IMR-90 (cell line): Measurements from ENCODE around the gene PRR19. TPM values are rescaled to one million over a fixed set of nuclear protein-coding genes. Genes with fewer than 3 reads are reported as not detected.
A peak's percentile ranks its signal among the peaks of the same experiment; 100 is the strongest.

Experiments
- ATAC-seq: fragments of 200-7000 bp; cut with Tn5 transposase; 2 replicates; pipeline ENCODE4 v1.9.1; 2020; ENCODE audit warnings: low read depth, mild to moderate bottlenecking, moderate library complexity
- BruUV-seq: library from RNA; stranded (reverse); fragments of 400-500 nt; replicated peaks from 2 replicates; lab custom pipeline; 2021; lab: Mats Ljungman, UMichigan
- CTCF ChIA-PET: fragments of 300-600 bp; formaldehyde crosslinking; extraction: SDS; loops from one replicate; lab custom pipeline; 2021; ENCODE audit warnings: antibody characterized with exemption; lab: Yijun Ruan, JAX
- POLR2A ChIA-PET: fragments of 300-600 bp; sonication (Branson Sonifier 250); formaldehyde crosslinking; loops from one replicate; lab custom pipeline; 2022; ENCODE audit warnings: antibody characterized with exemption; ENCODE audit not compliant: unreplicated experiment; lab: Charles Lee
- DNase-seq: peaks from one replicate; pipeline ENCODE4 v3.0.0; 2013
- H2AFZ ChIP-seq: replicated peaks from 2 replicates; pipeline ENCODE3; 2013; ENCODE audit warnings: low read length, mild to moderate bottlenecking; ENCODE audit not compliant: poor library complexity
- H2AK5ac ChIP-seq: 2 replicates; pipeline ENCODE4 v1.6.1; 2013; ENCODE audit warnings: low read depth, low read length, inconsistent platforms
- H2AK9ac ChIP-seq: replicated peaks from 2 replicates; pipeline ENCODE3; 2013; ENCODE audit warnings: mild to moderate bottlenecking, low read depth, low read length, moderate library complexity; ENCODE audit not compliant: poor library complexity
- H2BK120ac ChIP-seq: 2 replicates; pipeline ENCODE4 v1.6.1; 2013; ENCODE audit warnings: low read depth, low read length, inconsistent platforms
- H2BK15ac ChIP-seq: 3 replicates; pipeline ENCODE4 v1.6.1; 2013; ENCODE audit warnings: low read depth, low read length, inconsistent platforms
- H2BK20ac ChIP-seq: 2 replicates; pipeline ENCODE4 v1.6.1; 2013; ENCODE audit warnings: low read depth, mild to moderate bottlenecking, inconsistent platforms, low read length, moderate library complexity
- H2BK5ac ChIP-seq: 2 replicates; pipeline ENCODE4 v1.6.1; 2013; ENCODE audit warnings: mild to moderate bottlenecking, low read depth, low read length, inconsistent platforms; ENCODE audit not compliant: poor library complexity, severe bottlenecking
- H3K14ac ChIP-seq: replicated peaks from 2 replicates; pipeline ENCODE4 v1.6.1; 2013; ENCODE audit warnings: low read depth, low read length, inconsistent platforms
- H3K18ac ChIP-seq: 2 replicates; pipeline ENCODE4 v1.6.1; 2013; ENCODE audit warnings: low read depth, low read length, control low read depth
- H3K23ac ChIP-seq: 2 replicates; pipeline ENCODE4 v1.6.1; 2013; ENCODE audit warnings: low read depth, low read length, inconsistent platforms
- H3K27ac ChIP-seq: 2 replicates; pipeline ENCODE4 v1.5.1; 2013; ENCODE audit warnings: mild to moderate bottlenecking, control low read depth, low read length; ENCODE audit not compliant: insufficient read depth
- H3K27me3 ChIP-seq: 2 replicates; pipeline ENCODE4 v1.6.1; 2013; ENCODE audit warnings: low read length; ENCODE audit not compliant: control insufficient read depth, insufficient read depth
- H3K36me3 ChIP-seq: 2 replicates; pipeline ENCODE4 v1.6.1; 2013; ENCODE audit warnings: low read length, mixed read lengths; ENCODE audit not compliant: control insufficient read depth, insufficient read depth
- H3K4ac ChIP-seq: 2 replicates; pipeline ENCODE4 v1.6.1; 2013; ENCODE audit warnings: low read depth, low read length, inconsistent platforms
- H3K4me1 ChIP-seq: 2 replicates; pipeline ENCODE4 v1.6.1; 2013; ENCODE audit warnings: low read length, mixed read lengths; ENCODE audit not compliant: control insufficient read depth, insufficient read depth
- H3K4me2 ChIP-seq: 2 replicates; pipeline ENCODE4 v1.6.1; 2013; ENCODE audit warnings: low read depth, mild to moderate bottlenecking, control low read depth, low read length, moderate library complexity
- H3K4me3 ChIP-seq: 2 replicates; pipeline ENCODE4 v1.5.1; 2013; ENCODE audit warnings: low read depth, mild to moderate bottlenecking, control low read depth, low read length, moderate library complexity; ENCODE audit not compliant: insufficient read depth
- H3K56ac ChIP-seq: 2 replicates; pipeline ENCODE4 v1.6.1; 2013; ENCODE audit warnings: low read length, inconsistent platforms; ENCODE audit not compliant: insufficient read depth; ENCODE audit errors: extremely low read depth
- H3K79me1 ChIP-seq, 2 experiments: 2 replicates each; pipeline ENCODE4 v1.6.1; 2013; ENCODE audit warnings: low read length in 2 of 2, inconsistent platforms in 1 of 2, low read depth in 1 of 2
- H3K9ac ChIP-seq: 2 replicates; pipeline ENCODE4 v1.6.1; 2013; ENCODE audit warnings: low read depth, low read length, control low read depth
- H3K9me1 ChIP-seq: 2 replicates; pipeline ENCODE4 v1.6.1; 2013; ENCODE audit warnings: low read length, inconsistent platforms; ENCODE audit not compliant: insufficient read depth
- H3K9me3 ChIP-seq: 2 replicates; pipeline ENCODE4 v1.6.1; 2013; ENCODE audit warnings: low read length; ENCODE audit not compliant: control insufficient read depth, insufficient read depth
- H4K20me1 ChIP-seq: 2 replicates; pipeline ENCODE4 v1.6.1; 2013; ENCODE audit warnings: low read length, inconsistent platforms; ENCODE audit not compliant: insufficient read depth
- H4K5ac ChIP-seq: 2 replicates; pipeline ENCODE4 v1.6.1; 2013; ENCODE audit warnings: mild to moderate bottlenecking, low read depth, low read length, control low read depth
- H4K8ac ChIP-seq, 2 experiments: 2 replicates each; pipeline ENCODE4 v1.6.1; 2013; ENCODE audit warnings: low read depth in 2 of 2, low read length in 2 of 2, control low read depth in 1 of 2, inconsistent platforms in 1 of 2
- H4K91ac ChIP-seq: 2 replicates; pipeline ENCODE4 v1.6.1; 2013; ENCODE audit warnings: low read depth, low read length, inconsistent platforms; ENCODE audit not compliant: insufficient read depth
- BHLHE40 ChIP-seq: fragments of 150-350 bp; IDR thresholded peaks from 2 replicates; pipeline ENCODE4 v1.6.1; 2016; ENCODE audit warnings: mild to moderate bottlenecking, low read depth, low read length
- CEBPB ChIP-seq: IDR thresholded peaks from 2 replicates; pipeline ENCODE4 v1.6.1; 2012; ENCODE audit warnings: low read depth, low read length, improper control_type of control experiment
- CHD1 ChIP-seq: IDR thresholded peaks from 2 replicates; pipeline ENCODE4 v1.6.1; 2012; ENCODE audit warnings: low read depth, low read length, improper control_type of control experiment
- FOS ChIP-seq: fragments of 150-350 bp; IDR thresholded peaks from 2 replicates; pipeline ENCODE4 v1.6.1; 2016; ENCODE audit warnings: low read depth, low read length
- MAZ ChIP-seq: IDR thresholded peaks from 2 replicates; pipeline ENCODE4 v1.6.1; 2012; ENCODE audit warnings: low read depth, mild to moderate bottlenecking, low read length, improper control_type of control experiment, moderate library complexity, borderline replicate concordance
- MXI1 ChIP-seq: IDR thresholded peaks from 2 replicates; pipeline ENCODE4 v1.6.1; 2012; ENCODE audit warnings: low read depth, mild to moderate bottlenecking, low read length, moderate library complexity, borderline replicate concordance
- NFE2L2 ChIP-seq: fragments of 150-350 bp; IDR thresholded peaks from 2 replicates; pipeline ENCODE4 v1.6.1; 2016; ENCODE audit warnings: low read depth, mild to moderate bottlenecking, low read length
- POLR2A ChIP-seq: IDR thresholded peaks from 2 replicates; pipeline ENCODE4 v1.6.1; 2012; ENCODE audit warnings: mild to moderate bottlenecking, low read depth, low read length
- RAD21 ChIP-seq: IDR thresholded peaks from 2 replicates; pipeline ENCODE4 v1.6.1; 2012; ENCODE audit warnings: low read length, improper control_type of control experiment
- RCOR1 ChIP-seq: IDR thresholded peaks from 2 replicates; pipeline ENCODE4 v1.6.1; 2012; ENCODE audit warnings: mild to moderate bottlenecking, low read length, improper control_type of control experiment; ENCODE audit not compliant: insufficient replicate concordance
- RFX5 ChIP-seq: IDR thresholded peaks from 2 replicates; pipeline ENCODE4 v1.8.0; 2012; ENCODE audit warnings: low read depth, mild to moderate bottlenecking, low read length, moderate library complexity
- SMC3 ChIP-seq: fragments of 150-350 bp; IDR thresholded peaks from 2 replicates; pipeline ENCODE4 v1.6.1; 2016; ENCODE audit warnings: low read depth, mild to moderate bottlenecking, antibody characterized with exemption, low read length, moderate library complexity
- WGBS, 2 experiments: methylation state at CpG; one replicate each; pipeline versions ENCODE4 v1.1.5 to v1.1.7; 2013; ENCODE audit warnings: missing lambda C conversion rate in 2 of 2; ENCODE audit not compliant: insufficient read length in 1 of 2; ENCODE audit errors: extremely low coverage in 2 of 2; 5-methylcytosine and 5-hydroxymethylcytosine counted together
- dilution Hi-C: fragments of 300-500 bp; cut with HindIII; formaldehyde crosslinking; loops from one replicate; pipeline ENCODE4 v1.14.3; 2018; ENCODE audit warnings: low sequenced_read_pairs; ENCODE audit not compliant: unreplicated experiment
- in situ Hi-C: fragments of 300-500 bp; cut with MboI; formaldehyde crosslinking; loops from 3 replicates; pipeline ENCODE4 v1.14.3; 2019; ENCODE audit warnings: low sequenced_read_pairs, inconsistent platforms, mixed read lengths
- intact Hi-C: fragments of 100-400 bp; cut with micrococcal nuclease; formaldehyde crosslinking; loops from 2 replicates; pipeline ENCODE4 v1.10.0; 2022
- polyA plus RNA-seq, 3 experiments: library from polyadenylated mRNA; depleted of rRNA; stranded (reverse); fragments of >200 nt; gene quantifications; 2 replicates each; pipeline ENCODE4 v1.2.3, GENCODE V29; 2012; ENCODE audit warnings: low replicate concordance in 1 of 3
- total RNA-seq: library from RNA; depleted of rRNA; stranded (reverse); fragments of >200 nt; gene quantifications from 2 replicates; pipeline ENCODE4 v1.2.3, GENCODE V29; 2012
- TF ChIP-seq, protein P1 (sequence below): fragments of 150-350 bp; IDR thresholded peaks from 2 replicates; pipeline ENCODE4 v1.6.1; 2017; ENCODE audit warnings: mild to moderate bottlenecking, antibody characterized with exemption, low read length, low read depth
- TF ChIP-seq, protein P2 (sequence below): fragments of 150-350 bp; IDR thresholded peaks from 2 replicates; pipeline ENCODE4 v1.6.1; 2016; ENCODE audit warnings: low read depth, mild to moderate bottlenecking, low read length, moderate library complexity, borderline replicate concordance
- TF ChIP-seq, protein P3 (sequence below): conservative IDR thresholded peaks from 2 replicates; pipeline ENCODE4 v1.5.1; 2012; ENCODE audit warnings: mild to moderate bottlenecking, low read depth, low read length, improper control_type of control experiment

Gene PRR19
- total and polyA plus RNA-seq, 2 of the 4 experiments (the other 2 are of a cell fraction), result 0.36 to 1.6 TPM

DNA sequence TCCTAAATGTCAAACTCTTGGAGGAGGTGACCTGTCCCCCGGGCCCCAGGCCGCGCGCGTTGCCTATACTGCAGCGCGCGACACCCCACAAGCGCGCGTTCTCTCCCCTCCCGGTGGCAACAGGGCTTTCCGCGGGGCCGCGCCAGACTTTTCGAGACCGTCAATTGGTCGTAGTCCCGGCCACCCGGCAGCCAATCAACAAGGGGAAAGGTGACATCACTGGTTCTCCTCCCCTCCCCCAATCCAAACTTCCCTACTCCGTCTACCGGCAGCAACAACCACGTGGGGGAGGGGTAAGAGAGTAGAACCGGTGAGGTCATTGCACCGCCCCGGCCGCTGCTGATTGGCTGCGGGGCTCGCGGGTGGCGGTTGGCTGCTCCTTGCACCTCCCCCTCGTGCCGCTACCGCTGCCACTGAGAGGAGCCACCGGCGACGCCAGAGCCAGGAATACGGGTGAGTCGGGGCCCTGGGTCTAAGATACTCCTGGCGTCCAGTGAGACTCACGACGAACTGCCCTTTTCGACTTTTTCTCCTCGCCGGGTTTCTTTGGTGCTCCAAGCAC, 33.7 kb upstream of the PRR19 start:
- BruUV-seq, result no TSS peak
- 0% methylated on average over 15 of the region's 46 CpGs; no CpG with 5 or more reads in 1 of the 2 experiments for WGBS, 2 experiments
- peak overlapping the region; percentile 99 for H2AFZ ChIP-seq
- peak; percentile 55 for TF ChIP-seq BHLHE40
- no peak for TF ChIP-seq SMC3
- peak; percentile 68 for TF ChIP-seq RFX5
- peak; percentile 59; the same call in 1 of the 2 replicates for TF ChIP-seq MXI1
- TF ChIP-seq, protein P1, sequence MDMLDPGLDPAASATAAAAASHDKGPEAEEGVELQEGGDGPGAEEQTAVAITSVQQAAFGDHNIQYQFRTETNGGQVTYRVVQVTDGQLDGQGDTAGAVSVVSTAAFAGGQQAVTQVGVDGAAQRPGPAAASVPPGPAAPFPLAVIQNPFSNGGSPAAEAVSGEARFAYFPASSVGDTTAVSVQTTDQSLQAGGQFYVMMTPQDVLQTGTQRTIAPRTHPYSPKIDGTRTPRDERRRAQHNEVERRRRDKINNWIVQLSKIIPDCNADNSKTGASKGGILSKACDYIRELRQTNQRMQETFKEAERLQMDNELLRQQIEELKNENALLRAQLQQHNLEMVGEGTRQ, result peak; percentile 83
- peak; percentile 79 for TF ChIP-seq POLR2A
- TF ChIP-seq CHD1, result no peak
- TF ChIP-seq RAD21, result no peak
- TF ChIP-seq, protein P2, sequence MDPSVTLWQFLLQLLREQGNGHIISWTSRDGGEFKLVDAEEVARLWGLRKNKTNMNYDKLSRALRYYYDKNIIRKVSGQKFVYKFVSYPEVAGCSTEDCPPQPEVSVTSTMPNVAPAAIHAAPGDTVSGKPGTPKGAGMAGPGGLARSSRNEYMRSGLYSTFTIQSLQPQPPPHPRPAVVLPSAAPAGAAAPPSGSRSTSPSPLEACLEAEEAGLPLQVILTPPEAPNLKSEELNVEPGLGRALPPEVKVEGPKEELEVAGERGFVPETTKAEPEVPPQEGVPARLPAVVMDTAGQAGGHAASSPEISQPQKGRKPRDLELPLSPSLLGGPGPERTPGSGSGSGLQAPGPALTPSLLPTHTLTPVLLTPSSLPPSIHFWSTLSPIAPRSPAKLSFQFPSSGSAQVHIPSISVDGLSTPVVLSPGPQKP, result no peak
- TF ChIP-seq, protein P3, sequence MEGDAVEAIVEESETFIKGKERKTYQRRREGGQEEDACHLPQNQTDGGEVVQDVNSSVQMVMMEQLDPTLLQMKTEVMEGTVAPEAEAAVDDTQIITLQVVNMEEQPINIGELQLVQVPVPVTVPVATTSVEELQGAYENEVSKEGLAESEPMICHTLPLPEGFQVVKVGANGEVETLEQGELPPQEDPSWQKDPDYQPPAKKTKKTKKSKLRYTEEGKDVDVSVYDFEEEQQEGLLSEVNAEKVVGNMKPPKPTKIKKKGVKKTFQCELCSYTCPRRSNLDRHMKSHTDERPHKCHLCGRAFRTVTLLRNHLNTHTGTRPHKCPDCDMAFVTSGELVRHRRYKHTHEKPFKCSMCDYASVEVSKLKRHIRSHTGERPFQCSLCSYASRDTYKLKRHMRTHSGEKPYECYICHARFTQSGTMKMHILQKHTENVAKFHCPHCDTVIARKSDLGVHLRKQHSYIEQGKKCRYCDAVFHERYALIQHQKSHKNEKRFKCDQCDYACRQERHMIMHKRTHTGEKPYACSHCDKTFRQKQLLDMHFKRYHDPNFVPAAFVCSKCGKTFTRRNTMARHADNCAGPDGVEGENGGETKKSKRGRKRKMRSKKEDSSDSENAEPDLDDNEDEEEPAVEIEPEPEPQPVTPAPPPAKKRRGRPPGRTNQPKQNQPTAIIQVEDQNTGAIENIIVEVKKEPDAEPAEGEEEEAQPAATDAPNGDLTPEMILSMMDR, result 0 out of 2 replicates have a peak, but pooled peaks have one; percentile 3
- no peak for TF ChIP-seq NFE2L2
- TF ChIP-seq RCOR1, result no peak
- peak; percentile 30; the same call in 1 of the 2 replicates for TF ChIP-seq FOS
- TF ChIP-seq MAZ, result peak; percentile 77; the same call in 1 of the 2 replicates
- TF ChIP-seq CEBPB, result peak; percentile 45; the same call in 1 of the 2 replicates

More for the DNA sequence above, 33.7 kb upstream of the PRR19 start:
- peak overlapping the region; percentile 86 for H3K9ac ChIP-seq
- peak overlapping the region; percentile 90 for H3K27ac ChIP-seq
- POLR2A ChIA-PET, result no interaction called here
- peak overlapping the region; percentile 98 for H3K14ac ChIP-seq
- peak overlapping the region; percentile 97 for H3K23ac ChIP-seq
- intact Hi-C loops, result no loop called here
- peak; percentile 99 for DNase-seq
- H3K4me1 ChIP-seq, result peaks cover 10% of the 10 kb centered on the region
- peak overlapping the region; percentile 85 for H3K18ac ChIP-seq
- in situ Hi-C loops, result no loop called here
- H3K4ac ChIP-seq, result peak overlapping the region; percentile 97
- H3K9me1 ChIP-seq, result peaks cover 4% of the 10 kb centered on the region
- peaks cover 2% of the 10 kb centered on the region; the same call in 1 of the 2 replicates for H3K36me3 ChIP-seq
- peak overlapping the region; percentile 79 for H2AK9ac ChIP-seq
- H2BK5ac ChIP-seq, result peak overlapping the region; percentile 95
- peak overlapping the region; percentile 98 for H2BK120ac ChIP-seq
- peaks cover 15 to 29% of the 10 kb centered on the region in 2 experiments for H3K79me1 ChIP-seq
- H3K4me2 ChIP-seq, result peak overlapping the region; percentile 76
- no peaks in the 10 kb centered on the region for H3K9me3 ChIP-seq
- CTCF ChIA-PET, result no interaction called here
- peak overlapping the region; percentile 21 to 98; a peak in 3 of 4 replicates for H4K8ac ChIP-seq
- peak overlapping the region; percentile 99 for H3K56ac ChIP-seq
- peak overlapping the region; percentile 55 for H4K5ac ChIP-seq
- peak overlapping the region; percentile 55 for H3K4me3 ChIP-seq
- H4K20me1 ChIP-seq, result no peaks in the 10 kb centered on the region
- peak overlapping the region; percentile 56; the same call in 1 of the 2 replicates for H2AK5ac ChIP-seq
- H3K27me3 ChIP-seq, result no peaks in the 10 kb centered on the region
- peak; percentile 82 for ATAC-seq
- peak overlapping the region; percentile 98 for H4K91ac ChIP-seq
- H2BK15ac ChIP-seq, result peak overlapping the region; percentile 84; the same call in 1 of the 3 replicates
- dilution Hi-C loops, result no loop called here
- peak overlapping the region; percentile 92 for H2BK20ac ChIP-seq
